Kidney glomerular epithelial cell (primary cell): ENCODE measurements around the gene DGKQ.

ENCODE experiments used
- DNase-seq: peaks from one replicate; lab custom pipeline; 2025; lab: John Stamatoyannopoulos, UW

The DGKQ gene

DNA sequence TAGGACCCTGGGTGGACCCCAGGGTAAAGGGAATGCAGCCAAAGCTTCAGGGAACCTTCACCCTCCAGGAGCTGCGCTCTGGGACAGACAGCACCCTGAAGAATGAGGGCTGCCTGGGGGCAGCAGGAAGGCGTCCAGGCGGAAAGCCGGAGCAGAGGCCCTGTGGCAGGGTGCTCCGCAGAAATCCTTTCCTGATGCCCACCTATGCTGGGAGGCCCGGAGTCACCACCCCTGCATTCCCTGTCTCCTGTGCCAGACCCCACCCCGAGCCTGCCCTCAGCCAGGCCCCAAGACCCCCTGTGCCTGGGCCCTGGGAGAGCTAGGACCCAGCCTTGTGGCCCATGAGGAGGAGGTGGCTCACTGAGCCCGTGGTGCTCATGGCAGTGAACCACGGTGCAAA, 1.3 kb upstream of the DGKQ start:
- DNase-seq: no peak

- DNase-seq: no peak
Measured at GRCh38 chr4:972651-973424, 531 bp downstream of the DGKQ start.

GRCh38 chr4:971666-972500, 1.5 kb downstream of the DGKQ start:
- DNase-seq: no peak

DNA sequence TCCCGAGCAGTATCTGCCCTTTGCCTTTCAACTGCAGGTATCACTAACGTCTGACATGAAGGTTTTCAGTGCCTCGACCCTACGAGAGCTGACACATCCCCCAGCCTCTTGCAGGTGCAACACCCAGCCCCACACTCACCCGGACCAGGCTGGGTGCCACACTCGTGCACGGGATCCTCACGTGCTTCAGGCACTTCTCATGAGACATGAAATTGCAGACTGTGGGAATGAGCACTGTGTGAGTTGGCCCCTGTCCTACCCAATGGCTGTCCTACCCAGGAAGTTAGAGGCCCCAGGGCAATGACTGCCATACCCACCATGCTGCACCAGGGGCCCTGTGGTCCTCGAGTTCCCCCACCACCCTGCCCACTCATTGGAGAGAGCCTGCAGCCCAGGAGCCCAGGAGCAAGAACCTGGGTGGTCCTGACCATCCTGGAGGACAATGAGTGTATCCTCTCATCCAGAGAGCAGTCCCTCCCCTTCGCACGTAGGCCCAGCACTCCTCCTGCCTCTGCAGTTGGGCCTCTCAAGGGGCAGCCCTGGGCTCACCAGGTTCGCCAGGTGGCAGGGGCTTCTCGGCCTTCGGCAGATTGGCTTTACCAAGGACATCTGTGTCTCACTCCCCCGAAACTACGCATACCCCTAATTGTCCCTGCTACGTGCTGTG, 2.4 kb downstream of the DGKQ start:
- no peak for DNase-seq

DNA sequence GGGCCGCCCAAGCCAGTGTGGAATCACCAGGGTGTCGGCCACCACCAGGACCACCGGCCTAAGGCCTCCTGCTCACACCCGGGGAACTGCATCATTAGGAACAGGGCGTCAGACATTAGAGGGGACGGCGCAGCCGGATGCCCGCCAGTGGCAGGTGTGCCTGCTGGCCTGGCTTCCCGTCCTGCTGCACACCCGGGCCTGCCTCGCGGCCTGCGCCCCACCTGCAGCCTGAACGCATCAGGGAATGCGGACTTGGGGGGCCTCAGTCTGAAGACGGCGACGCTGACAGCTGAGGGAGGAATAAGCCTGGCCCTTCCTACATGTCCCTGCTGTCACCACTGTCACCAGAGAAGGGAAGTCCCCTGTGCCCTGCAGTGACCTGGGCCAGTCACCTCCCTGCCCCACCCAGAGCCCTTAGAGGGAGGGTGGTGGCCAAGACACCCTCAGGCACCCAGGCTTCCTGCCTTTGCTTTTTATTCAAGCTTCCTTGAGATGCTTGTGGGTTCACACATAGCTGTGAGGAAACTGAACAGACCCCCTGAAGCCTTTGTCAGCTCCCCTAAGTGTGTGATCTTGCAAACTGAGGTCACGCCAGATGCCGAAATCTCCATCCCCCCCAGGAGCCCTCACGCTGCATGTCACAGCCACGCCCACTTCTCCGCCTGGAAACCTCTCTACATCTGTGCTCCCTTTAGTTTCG, 3.2 kb downstream of the DGKQ start:
- no peak for DNase-seq

GRCh38 chr4:968621-969394, 4.6 kb downstream of the DGKQ start:
- no peak for DNase-seq

GRCh38 chr4:968221-968620, 5.1 kb downstream of the DGKQ start:
- no peak for DNase-seq

DNA sequence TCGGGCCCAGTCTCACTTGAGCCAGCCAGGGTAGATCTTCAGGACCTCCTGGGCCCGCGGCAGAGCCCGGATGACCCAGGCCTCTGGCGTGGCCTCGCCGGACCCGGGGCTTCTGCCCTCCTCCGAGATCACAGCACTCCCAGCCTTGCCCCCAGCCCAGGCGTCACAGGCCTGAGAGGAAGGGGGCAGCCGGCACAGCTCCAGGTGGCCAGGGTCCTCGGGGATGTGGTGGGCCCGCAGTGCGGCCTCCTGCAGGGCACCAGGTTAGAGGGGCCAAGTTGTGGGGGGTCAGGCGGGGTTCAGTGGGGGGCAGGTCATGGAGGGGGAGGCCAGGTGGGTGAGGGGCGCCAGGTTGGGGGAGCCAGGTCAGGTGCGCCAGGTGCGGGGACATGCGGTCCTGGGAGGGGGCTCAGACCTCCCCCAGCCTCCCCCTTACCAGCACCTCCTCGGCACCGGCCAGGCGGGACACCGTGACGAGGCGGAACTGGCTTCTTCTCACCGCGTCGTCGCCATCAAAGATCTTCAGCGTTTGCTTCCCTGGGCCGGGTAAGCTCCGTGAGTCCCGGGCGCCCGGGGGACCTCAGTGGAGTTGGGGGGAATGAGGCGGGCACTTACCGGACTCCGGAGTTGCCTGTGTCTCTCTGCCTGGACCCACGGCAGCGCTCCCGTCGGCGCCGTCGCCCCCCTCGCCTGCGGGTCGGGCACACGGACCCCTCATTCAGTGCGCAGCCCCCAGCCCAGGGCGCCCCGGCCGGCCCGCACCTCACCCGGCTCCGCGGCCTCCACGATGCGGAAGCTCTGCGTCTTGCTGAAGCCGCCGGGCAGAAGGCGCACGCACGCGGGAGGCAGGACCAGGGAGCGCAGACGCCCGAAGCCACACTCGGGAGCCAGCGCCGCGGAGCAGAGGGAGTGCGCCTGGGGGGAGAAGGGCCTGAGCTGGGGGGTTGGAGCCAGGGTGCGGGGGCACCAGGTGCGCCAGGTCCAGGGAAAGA, 6.0 kb downstream of the DGKQ start:
- DNase-seq: no peak

GRCh38 chr4:966266-967112, 6.9 kb downstream of the DGKQ start:
- no peak for DNase-seq

DNA sequence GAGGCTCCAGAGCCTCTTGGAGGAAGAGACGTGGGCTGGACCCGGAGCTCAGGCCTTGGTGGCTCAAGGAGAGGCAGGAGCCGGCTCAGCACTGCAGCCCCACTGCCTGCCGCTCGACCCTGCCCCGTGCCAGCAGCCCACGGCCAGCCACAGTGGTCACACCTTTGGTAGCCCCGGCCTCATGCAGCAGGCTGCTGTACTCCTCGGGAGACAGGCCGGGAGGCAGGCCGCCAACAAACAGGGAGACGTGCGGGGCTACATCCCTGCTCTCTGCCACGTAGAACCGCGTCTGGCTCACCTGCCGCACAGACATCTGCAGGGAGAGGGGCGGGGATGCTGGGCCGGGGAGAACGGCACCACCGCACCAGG, 7.6 kb downstream of the DGKQ start:
- no peak for DNase-seq

DNA sequence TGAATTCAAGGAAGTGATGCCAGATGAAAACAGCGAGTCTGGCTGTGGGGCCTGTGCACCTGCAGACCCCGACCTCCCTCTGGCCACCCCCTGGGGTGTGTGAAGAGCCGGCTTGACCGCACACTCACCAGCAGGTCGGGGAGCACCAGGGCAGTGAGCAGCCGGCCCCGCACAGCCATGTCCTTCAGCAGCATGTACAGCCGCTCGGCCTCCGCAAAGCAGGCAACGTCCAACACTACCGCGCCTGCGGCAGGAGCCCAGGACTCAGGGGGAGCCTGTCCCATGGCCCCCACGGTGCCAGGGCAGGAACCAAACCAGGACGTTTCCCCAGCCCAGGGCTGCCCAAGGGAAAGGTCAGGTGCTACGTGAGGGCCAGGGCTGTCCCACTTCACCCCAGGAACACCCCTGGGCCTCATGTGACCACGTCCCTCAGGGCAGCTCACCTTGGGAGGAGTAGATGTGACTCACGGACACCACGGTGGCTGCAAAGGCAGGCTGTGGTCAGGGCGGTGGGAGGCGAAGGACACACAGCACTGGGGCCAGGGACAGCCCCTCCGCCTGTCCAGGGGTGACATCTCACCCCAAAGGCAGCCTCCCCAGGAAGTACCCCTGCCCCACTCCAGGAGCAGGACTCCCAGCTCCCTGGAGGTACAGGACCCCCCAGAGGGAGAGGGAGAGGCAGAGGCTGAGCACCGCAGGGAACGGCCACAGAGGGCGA, 8.2 kb downstream of the DGKQ start:
- DNase-seq: no peak

GRCh38 chr4:964346-965025, 8.9 kb downstream of the DGKQ start:
- DNase-seq: no peak

DNA sequence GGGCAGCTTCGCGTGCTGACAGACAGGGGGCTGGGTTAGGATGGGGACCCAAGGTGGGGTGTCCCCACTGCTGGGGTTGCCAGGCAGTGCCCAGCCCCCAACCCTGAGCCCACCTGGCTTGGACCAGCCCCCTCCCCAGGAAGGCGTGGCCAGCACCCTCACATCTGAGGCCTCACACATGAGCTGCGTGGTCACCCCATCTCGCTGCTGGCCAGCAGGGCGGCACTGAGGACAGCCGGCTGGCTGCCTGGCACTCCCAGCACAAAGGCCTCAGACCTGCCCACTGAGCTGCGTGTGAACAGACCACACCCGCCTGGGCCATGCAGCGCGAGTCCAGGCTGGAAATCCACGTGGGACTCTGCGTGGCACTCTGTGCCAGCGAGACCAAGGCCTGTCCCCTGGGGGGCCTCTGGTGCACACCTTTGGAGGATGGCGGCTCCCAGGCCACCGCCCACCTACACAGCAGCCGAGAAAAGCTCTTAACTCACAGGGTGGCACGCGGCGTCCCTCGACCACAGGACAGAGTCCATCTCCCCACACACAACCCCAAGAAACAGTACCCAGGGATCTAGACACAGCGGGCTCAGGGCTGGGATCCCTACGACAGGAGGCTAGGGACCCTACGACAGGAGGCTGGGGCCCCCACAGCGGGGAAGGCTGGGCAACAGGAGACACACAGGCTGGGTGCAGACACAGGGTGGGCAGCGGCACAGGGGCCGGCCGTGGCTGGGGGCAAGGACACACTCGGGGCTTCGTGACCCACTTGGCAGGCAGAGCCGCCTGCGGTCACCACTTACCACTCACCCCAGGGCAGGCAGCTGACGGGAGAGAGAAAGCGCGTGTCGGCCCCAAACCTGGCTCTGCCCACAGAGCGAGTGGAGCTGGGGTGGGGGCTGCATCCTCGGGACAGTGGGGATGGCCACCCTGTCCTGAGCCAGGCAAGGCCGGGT, 9.8 kb downstream of the DGKQ start:
- DNase-seq: no peak

- DNase-seq: no peak
Measured at GRCh38 chr4:962231-963208, 10.8 kb downstream of the DGKQ start.

DNA sequence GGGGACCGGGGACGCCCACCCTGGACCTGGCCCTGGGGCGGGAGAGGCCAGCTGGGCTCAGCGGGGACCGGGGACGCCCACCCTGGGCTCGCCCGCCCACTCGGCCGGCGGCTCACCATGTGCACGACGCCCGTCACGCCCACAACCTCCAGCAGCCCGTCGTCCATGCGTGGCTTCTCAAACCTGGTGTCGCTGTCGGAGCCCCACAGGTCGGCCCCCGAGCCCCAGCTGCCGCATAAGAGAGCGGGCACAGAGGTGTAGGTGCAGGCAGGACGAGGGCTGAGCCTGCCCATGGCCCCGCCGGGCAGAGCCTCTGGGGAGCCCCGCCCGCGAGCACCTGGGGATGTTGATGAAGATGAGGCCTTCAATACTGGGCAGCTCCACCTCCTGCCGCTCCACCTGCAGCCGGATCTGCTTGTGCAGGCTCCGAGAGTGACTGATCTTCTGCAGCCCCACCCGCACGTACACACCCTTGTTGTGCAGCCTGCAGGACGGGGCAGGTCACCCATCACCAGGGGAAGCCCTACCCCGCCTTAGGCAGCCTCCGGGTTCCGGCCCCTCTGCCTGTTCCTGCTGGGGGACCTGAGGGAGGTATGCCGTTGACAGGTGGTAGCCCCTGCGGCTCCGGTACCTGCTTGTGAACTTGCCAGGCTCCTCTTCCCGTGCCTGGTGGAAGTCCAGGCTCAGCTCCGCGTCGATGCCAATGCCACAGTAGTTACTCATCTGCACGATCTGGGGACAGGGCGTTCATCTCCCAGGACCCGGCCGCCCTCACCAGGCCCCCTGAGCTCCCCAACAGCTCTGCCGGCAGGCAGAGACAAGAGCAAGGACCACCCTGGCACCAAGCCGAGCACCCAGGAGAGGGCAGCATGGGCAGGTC, 11.8 kb downstream of the DGKQ start:
- DNase-seq: no peak
